HepG2 (cell line): ENCODE data around the gene CLIC5. TPM values are rescaled to one million over a fixed set of nuclear protein-coding genes. Genes with fewer than 3 reads are reported as not detected.

Source experiments
- ATAC-seq: fragments of 200-7000 bp; cut with Tn5 transposase; 3 replicates; pipeline ENCODE4 v1.9.1; 2020; ENCODE audit warnings: mild to moderate bottlenecking, moderate library complexity
- BruUV-seq: library from RNA; stranded (reverse); fragments of 400-500 nt; replicated peaks from 2 replicates; lab custom pipeline; 2021; lab: Mats Ljungman, UMichigan
- CTCF ChIA-PET: fragments of 300-600 bp; formaldehyde crosslinking; extraction: SDS; loops from one replicate; lab custom pipeline; 2021; ENCODE audit warnings: low total read pairs, inconsistent platforms, low intra/inter-chr PET ratio; lab: Yijun Ruan, JAX
- POLR2A ChIA-PET: fragments of 350-600 bp; sonication (Branson Sonifier 250); formaldehyde crosslinking; loops from one replicate; lab custom pipeline; 2020; ENCODE audit warnings: antibody characterized with exemption, inconsistent platforms; lab: Yijun Ruan, JAX
- DNase-seq: peaks from one replicate; pipeline ENCODE4 v3.0.0-alpha.2; 2015; ENCODE audit warnings: low spot score
- FAIRE-seq: peaks from 3 replicates; lab custom pipeline; 2011; peaks lifted over from hg19 to GRCh38; lab: Jason Lieb, UNC
- H2AFZ ChIP-seq: one replicate; pipeline ENCODE4 v1.6.1; 2011; ENCODE audit warnings: low read length, inconsistent platforms
- H3K27ac ChIP-seq: fragments of 300-600 bp; 3 replicates; pipeline ENCODE4 v1.8.0; 2011; ENCODE audit warnings: mixed run types, mild to moderate bottlenecking, mixed read lengths, low read length, inconsistent platforms; ENCODE audit not compliant: insufficient read depth; ENCODE audit errors: extremely low read length
- H3K27me3 ChIP-seq, 2 experiments: fragments of 200-600 bp in 1 of 2; 2 replicates in 1 of 2; 3 replicates in 1 of 2; pipeline versions ENCODE4 v1.6.0 to v1.8.0; 2011; ENCODE audit warnings: low read length in 2 of 2, mild to moderate bottlenecking in 2 of 2, moderate library complexity in 2 of 2, inconsistent platforms in 1 of 2; ENCODE audit not compliant: insufficient read depth in 2 of 2, control insufficient read depth in 1 of 2
- H3K36me3 ChIP-seq, 2 experiments: fragments of 200-600 bp in 1 of 2; replicated peaks in 1 of 2; 2 replicates in 1 of 2; 3 replicates in 1 of 2; pipeline versions ENCODE4 v1.5.1 to v1.8.0; 2011; ENCODE audit warnings: low read length in 2 of 2, inconsistent platforms in 1 of 2; ENCODE audit not compliant: insufficient read depth in 2 of 2, control insufficient read depth in 1 of 2
- H3K4me1 ChIP-seq: 2 replicates; pipeline ENCODE4 v1.5.1; 2012; ENCODE audit warnings: low read length, inconsistent platforms; ENCODE audit not compliant: insufficient read depth
- H3K4me2 ChIP-seq: 2 replicates; pipeline ENCODE4 v1.6.0; 2011; ENCODE audit warnings: low read depth, low read length, inconsistent platforms
- H3K4me3 ChIP-seq, 3 experiments: fragments of 200-600 bp in 1 of 3; sonication (generic), shearing (Covaris generic) in 1 of 3; replicated peaks in 1 of 3; 2 replicates each; pipeline ENCODE4 v1.5.1; 2011 to 2016; ENCODE audit warnings: low read length in 3 of 3, inconsistent platforms in 2 of 3, low read depth in 2 of 3, mild to moderate bottlenecking in 2 of 3, control low read depth in 1 of 3, mixed read lengths in 1 of 3; ENCODE audit not compliant: insufficient read depth in 1 of 3
- H3K79me2 ChIP-seq: one replicate; pipeline ENCODE4 v1.6.1; 2011; ENCODE audit warnings: low read length, inconsistent platforms; ENCODE audit not compliant: insufficient read depth
- H3K9ac ChIP-seq: 2 replicates; pipeline ENCODE4 v1.6.0; 2011; ENCODE audit warnings: mild to moderate bottlenecking, low read depth, low read length, inconsistent platforms; ENCODE audit not compliant: insufficient read depth
- H3K9me3 ChIP-seq: 2 replicates; pipeline ENCODE4 v1.5.1; 2012; ENCODE audit warnings: mild to moderate bottlenecking, low read length
- H4K20me1 ChIP-seq: 2 replicates; pipeline ENCODE4 v1.6.0; 2011; ENCODE audit warnings: inconsistent platforms, mild to moderate bottlenecking, low read length, moderate library complexity; ENCODE audit not compliant: insufficient read depth
- ARNT ChIP-seq: fragments of 450-650 bp; IDR thresholded peaks from 2 replicates; pipeline ENCODE4 v1.6.1; 2017
- FOXM1 ChIP-seq: sonication (generic); formaldehyde crosslinking; IDR thresholded peaks from 2 replicates; pipeline ENCODE4 v1.5.0; 2020; ENCODE audit warnings: missing genetic modification reagents
- MATR3 ChIP-seq: sonication (generic); formaldehyde crosslinking; IDR thresholded peaks from 2 replicates; pipeline ENCODE4 v1.4.0; 2020; ENCODE audit warnings: missing genetic modification reagents
- MLX ChIP-seq: IDR thresholded peaks from 2 replicates; pipeline ENCODE4 v1.6.1; 2016
- NFKB2 ChIP-seq: sonication (generic); formaldehyde crosslinking; IDR thresholded peaks from 2 replicates; pipeline ENCODE4 v1.4.0; 2020; ENCODE audit warnings: missing genetic modification reagents, borderline replicate concordance
- PRMT3 ChIP-seq: sonication (generic); formaldehyde crosslinking; IDR thresholded peaks from 2 replicates; pipeline ENCODE4 v1.8.1; 2022; ENCODE audit warnings: low read depth, mild to moderate bottlenecking, moderate library complexity, missing genetic modification reagents, borderline replicate concordance
- RBAK ChIP-seq: sonication (generic); formaldehyde crosslinking; IDR thresholded peaks from 2 replicates; pipeline ENCODE4 v1.5.1; 2020; ENCODE audit warnings: mild to moderate bottlenecking, missing genetic modification reagents
- SP4 ChIP-seq: sonication (generic); formaldehyde crosslinking; IDR thresholded peaks from 2 replicates; pipeline ENCODE4 v1.8.1; 2023; ENCODE audit warnings: mild to moderate bottlenecking, missing genetic modification reagents
- TBX3 ChIP-seq: fragments of 450-650 bp; IDR thresholded peaks from 2 replicates; pipeline ENCODE4 v1.6.1; 2017; ENCODE audit warnings: antibody characterized with exemption, mild to moderate bottlenecking, inconsistent platforms, borderline replicate concordance
- THYN1 ChIP-seq: sonication (generic); formaldehyde crosslinking; IDR thresholded peaks from 2 replicates; pipeline ENCODE4 v1.8.1; 2023; ENCODE audit warnings: low read depth, mild to moderate bottlenecking, moderate library complexity, missing genetic modification reagents, borderline replicate concordance
- ZGPAT ChIP-seq: IDR thresholded peaks from 2 replicates; pipeline ENCODE4 v1.6.1; 2016; ENCODE audit warnings: mild to moderate bottlenecking
- ZNF33B ChIP-seq: sonication (generic); formaldehyde crosslinking; IDR thresholded peaks from 2 replicates; pipeline ENCODE4 v1.5.1; 2020; ENCODE audit warnings: mild to moderate bottlenecking, missing genetic modification reagents
- ZNF639 ChIP-seq: conservative IDR thresholded peaks from 2 replicates; pipeline ENCODE4 v1.6.1; 2018; ENCODE audit warnings: missing genetic modification reagents
- ZNF788 ChIP-seq: sonication (generic); formaldehyde crosslinking; IDR thresholded peaks from 2 replicates; pipeline ENCODE4 v1.5.0; 2020; ENCODE audit warnings: mild to moderate bottlenecking, missing genetic modification reagents, borderline replicate concordance
- WGBS: methylation state at CpG from one replicate; pipeline ENCODE4 v1.1.6; 2017; ENCODE audit warnings: low lambda C conversion rate; 5-methylcytosine and 5-hydroxymethylcytosine counted together
- in situ Hi-C: cut with HindIII; loops from 2 replicates; pipeline ENCODE4 v1.10.0; 2017; ENCODE audit warnings: low pct_unique_long_range_greater_than_20kb; ENCODE audit not compliant: extremely low pct_ligation_motif_present
- intact Hi-C: fragments of 100-400 bp; cut with micrococcal nuclease; formaldehyde crosslinking; loops from one replicate; pipeline ENCODE4 v1.10.0; 2022; ENCODE audit not compliant: unreplicated experiment
- polyA plus RNA-seq, 8 experiments: library from polyadenylated mRNA; depleted of rRNA in 3 of 8; stranded (reverse) in 7 of 8; unstranded in 1 of 8; fragments of >200 nt; fragmentation: Illumina TruSeq in 4 of 8; extraction: Trizol in 4 of 8; gene quantifications; 2 replicates each; pipeline versions ENCODE4 v1.2.1 to v1.2.3, GENCODE V29; 2011 to 2016; ENCODE audit warnings: low read depth in 4 of 8, missing spikeins in 1 of 8, mixed read lengths in 1 of 8; ENCODE audit not compliant: insufficient read depth in 1 of 8
- total RNA-seq, 5 experiments: library from RNA; depleted of rRNA; stranded (reverse); fragments of >200 nt; fragmentation: Illumina TruSeq; extraction: Trizol; gene quantifications; 2 replicates each; pipeline ENCODE4 v1.2.3, GENCODE V29; 2016; ENCODE audit warnings: low read depth in 1 of 5

The CLIC5 gene
- total and polyA plus RNA-seq, 2 of the 13 experiments (the other 11 are each of a cell fraction or from before 2014, with no cell fraction given), result not detected

GRCh38 chr6:45857827-45858226 lies 157.8 kb downstream of the CLIC5 start (continued):
- no peak for TF ChIP-seq NFKB2 (CRISPR knock-in tag)
- no peak for TF ChIP-seq FOXM1
- TF ChIP-seq SP4, result no peak
- no peak for TF ChIP-seq MLX (CRISPR knock-in tag)

- BruUV-seq, result no TSS peak
- Histone ChIP-seq H2AFZ (no peak overlapping the region), H3K79me2 (no peaks in the 10 kb centered on the region), H3K27ac (no peak overlapping the region), H3K27me3 (no peaks in the 10 kb centered on the region)
- in situ Hi-C loops, result no loop called here
- CTCF ChIA-PET, result no interaction called here
- POLR2A ChIA-PET, result no interaction called here
- TF ChIP-seq ZNF33B (CRISPR knock-in tag) (no peak), ZNF639 (CRISPR knock-in tag) (no peak), THYN1 (no peak), ZNF788 (CRISPR knock-in tag) (no peak), ARNT (no peak), TBX3 (no peak), MATR3 (CRISPR knock-in tag) (no peak), ZGPAT (CRISPR knock-in tag) (no peak), PRMT3 (CRISPR knock-in tag) (no peak), RBAK (CRISPR knock-in tag) (no peak)
- TF ChIP-seq, all 625 proteins: peak for 0
- DNase-seq (no peak), ATAC-seq (no peak), FAIRE-seq (no peak)
- WGBS, result 47% methylated on average over 3 of the region's 3 CpGs
- Histone ChIP-seq H3K4me3 (no peak overlapping the region), H3K4me2 (no peak overlapping the region), H4K20me1 (no peaks in the 10 kb centered on the region), H3K4me1 (no peaks in the 10 kb centered on the region), H3K36me3 (no peaks in the 10 kb centered on the region), H3K9me3 (no peaks in the 10 kb centered on the region), H3K9ac (no peak overlapping the region)
- intact Hi-C loops, result no loop called here
Measured at GRCh38 chr6:45855642-45856394, 159.8 kb downstream of the CLIC5 start.
